GM21447 (cell line): ENCODE measurements around the gene SPAG17.

Experiments used
- ATAC-seq: cut with Tn5 transposase; IDR thresholded peaks from one replicate; pipeline ENCODE4 v1.9.1; 2021; ENCODE audit not compliant: unreplicated experiment

Gene SPAG17

GRCh38 chr1:118122234-118123004 lies 62.6 kb downstream of the SPAG17 start:
- ATAC-seq = no peak

GRCh38 chr1:118118873-118119463 lies 66.1 kb downstream of the SPAG17 start:
- ATAC-seq = no peak

GRCh38 chr1:118118469-118118868 lies 66.6 kb downstream of the SPAG17 start:
- ATAC-seq = no peak

- ATAC-seq = no peak
Measured at GRCh38 chr1:118117521-118117920, 67.5 kb downstream of the SPAG17 start.

- no peak for ATAC-seq
Measured at GRCh38 chr1:118116909-118117308, 68.1 kb downstream of the SPAG17 start.

GRCh38 chr1:118116401-118116800 lies 68.6 kb downstream of the SPAG17 start:
- ATAC-seq = no peak

- no peak for ATAC-seq
Measured at GRCh38 chr1:118115567-118116295, 69.3 kb downstream of the SPAG17 start.

- no peak for ATAC-seq
Measured at GRCh38 chr1:118113261-118113660, 71.8 kb downstream of the SPAG17 start.

- ATAC-seq = no peak
Measured at GRCh38 chr1:118110580-118110979, 74.4 kb downstream of the SPAG17 start.

- ATAC-seq = no peak
Measured at GRCh38 chr1:118104951-118105350, 80.1 kb downstream of the SPAG17 start.

- no peak for ATAC-seq
Measured at GRCh38 chr1:118102445-118102844, 82.6 kb downstream of the SPAG17 start.

GRCh38 chr1:118101999-118102398 lies 83.0 kb downstream of the SPAG17 start:
- ATAC-seq = no peak

- ATAC-seq = no peak
Measured at GRCh38 chr1:118101515-118101844, 83.5 kb downstream of the SPAG17 start.

- no peak for ATAC-seq
Measured at GRCh38 chr1:118100686-118101514, 84.1 kb downstream of the SPAG17 start.

- ATAC-seq = no peak
Measured at GRCh38 chr1:118099686-118100085, 85.3 kb downstream of the SPAG17 start.

- no peak for ATAC-seq
Measured at GRCh38 chr1:118097622-118098348, 87.2 kb downstream of the SPAG17 start.

GRCh38 chr1:118093017-118093416 lies 92.0 kb downstream of the SPAG17 start:
- no peak for ATAC-seq

- no peak for ATAC-seq
Measured at GRCh38 chr1:118090130-118090529, 94.9 kb downstream of the SPAG17 start.

- ATAC-seq = no peak
Measured at GRCh38 chr1:118085365-118085764, 99.7 kb downstream of the SPAG17 start.

GRCh38 chr1:118084400-118084799 lies 100.6 kb downstream of the SPAG17 start:
- no peak for ATAC-seq

GRCh38 chr1:118082984-118083383 lies 102.0 kb downstream of the SPAG17 start:
- ATAC-seq = no peak
